MCF 10A (cell line): ENCODE measurements around the gene MNAT1. TPM values are rescaled to one million over a fixed set of nuclear protein-coding genes. Genes with fewer than 3 reads are reported as not detected.

ENCODE experiments used
- BruUV-seq: library from RNA; stranded (reverse); fragments of 400-500 nt; replicated peaks from 2 replicates; lab custom pipeline; 2021; lab: Mats Ljungman, UMichigan
- CTCF ChIA-PET: fragments of 300-600 bp; sonication (Branson Sonifier 250); formaldehyde crosslinking; extraction: SDS; loops from one replicate; lab custom pipeline; 2021; ENCODE audit warnings: antibody characterized with exemption, inconsistent platforms; lab: Yijun Ruan, JAX
- POLR2A ChIA-PET: fragments of 300-600, 350-650 bp; sonication (Branson Sonifier 250); formaldehyde crosslinking; extraction: SDS; loops from one replicate; lab custom pipeline; 2020; ENCODE audit warnings: antibody characterized with exemption, inconsistent platforms; lab: Yijun Ruan, JAX
- DNase-seq: peaks from one replicate; pipeline ENCODE4 v3.0.0-alpha.2; 2018; ENCODE audit not compliant: unreplicated experiment
- H3K27ac Mint-ChIP-seq: one replicate; pipeline ENCODE4 v1.8.0; 2022; ENCODE audit warnings: mild to moderate bottlenecking, low read depth, mixed read lengths; ENCODE audit not compliant: unreplicated experiment
- H3K27me3 Mint-ChIP-seq: one replicate; pipeline ENCODE4 v1.8.0; 2022; ENCODE audit warnings: mixed read lengths; ENCODE audit not compliant: insufficient read depth, unreplicated experiment
- H3K36me3 Mint-ChIP-seq: one replicate; pipeline ENCODE4 v1.8.0; 2022; ENCODE audit warnings: mild to moderate bottlenecking, moderate library complexity, mixed read lengths; ENCODE audit not compliant: insufficient read depth, unreplicated experiment
- H3K4me1 Mint-ChIP-seq: one replicate; pipeline ENCODE4 v1.8.0; 2022; ENCODE audit warnings: mixed read lengths; ENCODE audit not compliant: insufficient read depth, unreplicated experiment
- H3K4me3 Mint-ChIP-seq: one replicate; pipeline ENCODE4 v1.8.0; 2022; ENCODE audit warnings: mild to moderate bottlenecking, moderate library complexity, mixed read lengths; ENCODE audit not compliant: unreplicated experiment
- H3K9me3 Mint-ChIP-seq: one replicate; pipeline ENCODE4 v1.8.0; 2022; ENCODE audit warnings: mixed read lengths; ENCODE audit not compliant: unreplicated experiment
- CTCF ChIP-seq: fragments of 200-600 bp; IDR thresholded peaks from one replicate; pipeline ENCODE4 v1.8.0; 2022; ENCODE audit warnings: antibody characterized with exemption, mild to moderate bottlenecking; ENCODE audit not compliant: unreplicated experiment
- intact Hi-C: fragments of 100-400 bp; cut with micrococcal nuclease; formaldehyde crosslinking; loops from 2 replicates; pipeline ENCODE4 v1.14.1; 2022
- total RNA-seq: library from RNA; stranded (reverse); gene quantifications from 2 replicates; pipeline ENCODE4 v1.2.3, GENCODE V29; 2022

MNAT1 gene
- total RNA-seq, 1 experiment from 2014 or later, result 57.5 TPM

- intact Hi-C loops, result no loop called here
- Mint-ChIP-seq H3K27me3 (no peaks in the 10 kb centered on the region), H3K4me1 (peaks cover 7% of the 10 kb centered on the region), H3K4me3 (no peak overlapping the region), H3K36me3 (no peaks in the 10 kb centered on the region), H3K27ac (no peak overlapping the region), H3K9me3 (no peaks in the 10 kb centered on the region)
- DNase-seq, result no peak
- POLR2A ChIA-PET, result interaction anchor here (0.7 kb wide), 1 partner anchor 41 kb away, joined by 3 read pairs; no protein-coding TSS in a partner anchor
- TF ChIP-seq CTCF, result no peak
- CTCF ChIA-PET, result no interaction called here
- no TSS peak for BruUV-seq
Measured at GRCh38 chr14:60925286-60925685, 190.7 kb downstream of the MNAT1 start.

- Mint-ChIP-seq H3K9me3 (no peaks in the 10 kb centered on the region), H3K4me1 (peaks cover 7% of the 10 kb centered on the region), H3K4me3 (no peak overlapping the region), H3K36me3 (no peaks in the 10 kb centered on the region), H3K27me3 (no peaks in the 10 kb centered on the region), H3K27ac (no peak overlapping the region)
- TF ChIP-seq CTCF, result no peak
- CTCF ChIA-PET, result no interaction called here
- no peak for DNase-seq
- POLR2A ChIA-PET, result interaction anchor here (0.7 kb wide), 1 partner anchor 42 kb away, joined by 3 read pairs; no protein-coding TSS in a partner anchor
- intact Hi-C loops, result no loop called here
- BruUV-seq, result no TSS peak
Measured at GRCh38 chr14:60926002-60926401, 191.4 kb downstream of the MNAT1 start.

GRCh38 chr14:60931218-60931617, 196.7 kb downstream of the MNAT1 start:
- intact Hi-C loops, result no loop called here
- POLR2A ChIA-PET, result no interaction called here
- no peak for TF ChIP-seq CTCF
- H3K4me1 Mint-ChIP-seq, result no peaks in the 10 kb centered on the region
- no peak for DNase-seq
- H3K27me3 Mint-ChIP-seq, result no peaks in the 10 kb centered on the region
- H3K27ac Mint-ChIP-seq, result no peak overlapping the region
- no peaks in the 10 kb centered on the region for H3K36me3 Mint-ChIP-seq
- H3K4me3 Mint-ChIP-seq, result no peak overlapping the region
- H3K9me3 Mint-ChIP-seq, result no peaks in the 10 kb centered on the region
- CTCF ChIA-PET, result interaction anchor here (1.0 kb wide), 1 partner anchor 195 kb away, joined by 3 read pairs; no protein-coding TSS in a partner anchor
- BruUV-seq, result no TSS peak

GRCh38 chr14:60933920-60934655, 199.5 kb downstream of the MNAT1 start:
- no peak for TF ChIP-seq CTCF
- Mint-ChIP-seq H3K27me3 (no peaks in the 10 kb centered on the region), H3K36me3 (no peaks in the 10 kb centered on the region), H3K27ac (no peak overlapping the region), H3K4me3 (no peak overlapping the region), H3K4me1 (no peaks in the 10 kb centered on the region), H3K9me3 (peaks cover 3% of the 10 kb centered on the region)
- no TSS peak for BruUV-seq
- intact Hi-C loops, result no loop called here
- no peak for DNase-seq
- ChIA-PET POLR2A (no interaction called here), CTCF (no interaction called here)
